Dermis blood vessel endothelial cell (primary cell): ENCODE measurements around the gene THAP2. TPM values are rescaled to one million over a fixed set of nuclear protein-coding genes. Genes with fewer than 3 reads are reported as not detected.

ENCODE experiments used
- DNase-seq: peaks from one replicate; pipeline ENCODE4 v3.0.0; 2010
- total RNA-seq: library from RNA; depleted of rRNA; stranded (reverse); fragments of >200 nt; gene quantifications from 2 replicates; pipeline ENCODE4 v1.2.3, GENCODE V29; 2014

THAP2 gene
- total RNA-seq = 3.6 and 3.8 TPM in 2 replicates

- DNase-seq = peak; percentile 99
Measured at GRCh38 chr12:71663561-71664410, at the start of gene THAP2, which contains the start of gene ZFC3H1. Gene THAP2, plus strand, starts transcription at chr12:71664301. Its CDS starts 209 bp downstream, at chr12:71664510. Gene ZFC3H1, minus strand, starts transcription at chr12:71663848. Its CDS starts 238 bp downstream, at chr12:71663610.

GRCh38 chr12:71621938-71622337, 42.2 kb upstream of the THAP2 start:
- DNase-seq = no peak

- no peak for DNase-seq
Measured at GRCh38 chr12:71625476-71625875, 38.6 kb upstream of the THAP2 start.

GRCh38 chr12:71626098-71626497, 38.0 kb upstream of the THAP2 start:
- peak; percentile 61 for DNase-seq

GRCh38 chr12:71626768-71627167, 37.3 kb upstream of the THAP2 start:
- DNase-seq = peak; percentile 68

- peak; percentile 11 for DNase-seq
Measured at GRCh38 chr12:71627438-71628002, 36.6 kb upstream of the THAP2 start.

GRCh38 chr12:71636704-71637115, 27.4 kb upstream of the THAP2 start:
- peak; percentile 83 for DNase-seq

- DNase-seq = no peak
Measured at GRCh38 chr12:71638499-71638898, 25.6 kb upstream of the THAP2 start.

GRCh38 chr12:71639341-71639760, 24.8 kb upstream of the THAP2 start:
- peak; percentile 24 for DNase-seq

- DNase-seq = no peak
Measured at GRCh38 chr12:71640316-71640715, 23.8 kb upstream of the THAP2 start.

GRCh38 chr12:71641390-71641789, 22.7 kb upstream of the THAP2 start:
- no peak for DNase-seq

- no peak for DNase-seq
Measured at GRCh38 chr12:71642264-71642663, 21.8 kb upstream of the THAP2 start.

- no peak for DNase-seq
Measured at GRCh38 chr12:71645268-71645667, 18.8 kb upstream of the THAP2 start.

GRCh38 chr12:71646512-71646911, 17.6 kb upstream of the THAP2 start:
- no peak for DNase-seq

- no peak for DNase-seq
Measured at GRCh38 chr12:71648537-71648936, 15.6 kb upstream of the THAP2 start.

GRCh38 chr12:71649401-71649800, 14.7 kb upstream of the THAP2 start:
- DNase-seq = no peak

GRCh38 chr12:71652656-71653055, 11.4 kb upstream of the THAP2 start:
- DNase-seq = no peak

- DNase-seq = no peak
Measured at GRCh38 chr12:71653137-71653536, 11.0 kb upstream of the THAP2 start.

GRCh38 chr12:71654200-71654599, 9.9 kb upstream of the THAP2 start:
- DNase-seq = no peak

- no peak for DNase-seq
Measured at GRCh38 chr12:71655495-71655894, 8.6 kb upstream of the THAP2 start.

- DNase-seq = no peak
Measured at GRCh38 chr12:71655907-71656306, 8.2 kb upstream of the THAP2 start.

GRCh38 chr12:71656740-71657139, 7.4 kb upstream of the THAP2 start:
- DNase-seq = no peak

- peak; percentile 26 for DNase-seq
Measured at GRCh38 chr12:71661977-71662530, 2.0 kb upstream of the THAP2 start.
